Thoracic aorta (tissue), 2 donors: ENCODE data around the gene MTPN. TPM values are rescaled to one million over a fixed set of nuclear protein-coding genes. Genes with fewer than 3 reads are reported as not detected.

Experiments
- ATAC-seq: fragments of 150-250 bp; one replicate; pipeline ENCODE4 v1.8.0; 2017; ENCODE audit warnings: low read depth; ENCODE audit not compliant: insufficient number of reproducible peaks, low FRiP score
- DNase-seq: peaks from one replicate; pipeline ENCODE4 v3.0.0-alpha.2; 2020; ENCODE audit warnings: low spot score
- H3K27ac ChIP-seq, 2 donors: fragments of 200-600 bp; sonication (generic); 1 replicate in 1 of 2; 2 replicates in 1 of 2; pipeline ENCODE4 v1.5.1; 2016; ENCODE audit warnings: mild to moderate bottlenecking in 2 of 2, moderate library complexity in 2 of 2
- H3K27me3 ChIP-seq: fragments of 200-600 bp; sonication (generic); replicated peaks from 2 replicates; pipeline ENCODE4 v1.6.0; 2016; ENCODE audit warnings: mild to moderate bottlenecking; ENCODE audit not compliant: insufficient read depth
- H3K36me3 ChIP-seq: fragments of 200-600 bp; sonication (generic); one replicate; pipeline ENCODE4 v1.5.1; 2016
- H3K4me1 ChIP-seq, 2 donors: fragments of 200-600 bp; sonication (generic); 1 replicate in 1 of 2; 2 replicates in 1 of 2; pipeline versions ENCODE4 v1.5.1 to v1.6.0; 2016; ENCODE audit warnings: low read depth in 2 of 2, mild to moderate bottlenecking in 1 of 2; ENCODE audit not compliant: control insufficient read depth in 1 of 2
- H3K4me3 ChIP-seq: fragments of 200-600 bp; sonication (generic); 2 replicates; pipeline ENCODE4 v1.5.1; 2016; ENCODE audit warnings: mild to moderate bottlenecking
- H3K9me3 ChIP-seq: fragments of 200-600 bp; sonication (generic); 2 replicates; pipeline ENCODE4 v1.5.1; 2016
- CTCF ChIP-seq: fragments of 200-600 bp; sonication (generic); IDR thresholded peaks from one replicate; pipeline ENCODE4 v1.5.1; 2019; ENCODE audit warnings: antibody characterized with exemption
- total RNA-seq, 2 donors: library from RNA; depleted of rRNA; stranded (reverse); fragments of >200 nt; gene quantifications; one replicate each; pipeline versions ENCODE4 v1.1.0 to v1.2.3, GENCODE V29; 2016

MTPN gene
- total RNA-seq, 2 donors from 2014 or later, result 87.2 to 95.0 TPM

GRCh38 chr7:135905355-135905754, 71.8 kb downstream of the MTPN start:
- DNase-seq (no peak), ATAC-seq (no peak)
- Histone ChIP-seq H3K4me1 (no peaks in the 10 kb centered on the region), H3K27ac (no peak overlapping the region), H3K4me3 (no peak overlapping the region), H3K9me3 (no peaks in the 10 kb centered on the region), H3K36me3 (no peaks in the 10 kb centered on the region), H3K27me3 (no peaks in the 10 kb centered on the region)
- TF ChIP-seq CTCF, result no peak

GRCh38 chr7:135904282-135904681, 72.9 kb downstream of the MTPN start:
- DNase-seq, result no peak
- no peaks in the 10 kb centered on the region for H3K9me3 ChIP-seq
- no peak for ATAC-seq
- H3K27me3 ChIP-seq, result no peaks in the 10 kb centered on the region
- no peaks in the 10 kb centered on the region for H3K4me1 ChIP-seq
- no peak for TF ChIP-seq CTCF
- no peak overlapping the region for H3K27ac ChIP-seq
- H3K36me3 ChIP-seq, result no peaks in the 10 kb centered on the region
- H3K4me3 ChIP-seq, result no peak overlapping the region

- Histone ChIP-seq H3K9me3 (no peaks in the 10 kb centered on the region), H3K4me1 (no peaks in the 10 kb centered on the region), H3K27me3 (no peaks in the 10 kb centered on the region), H3K36me3 (no peaks in the 10 kb centered on the region), H3K4me3 (no peak overlapping the region), H3K27ac (no peak overlapping the region)
- DNase-seq, result no peak
- no peak for TF ChIP-seq CTCF
- no peak for ATAC-seq
Measured at GRCh38 chr7:135901585-135902540, 75.3 kb downstream of the MTPN start.

GRCh38 chr7:135900065-135900546, 77.1 kb downstream of the MTPN start:
- ATAC-seq (no peak), DNase-seq (no peak)
- no peak overlapping the region for H3K4me3 ChIP-seq
- TF ChIP-seq CTCF, result no peak
- H3K27me3 ChIP-seq, result no peaks in the 10 kb centered on the region
- no peaks in the 10 kb centered on the region for H3K36me3 ChIP-seq
- H3K9me3 ChIP-seq, result no peaks in the 10 kb centered on the region
- H3K27ac ChIP-seq, result no peak overlapping the region
- no peaks in the 10 kb centered on the region for H3K4me1 ChIP-seq

- ATAC-seq (no peak), DNase-seq (no peak)
- no peak for TF ChIP-seq CTCF
- Histone ChIP-seq H3K27ac (no peak overlapping the region), H3K9me3 (no peaks in the 10 kb centered on the region), H3K27me3 (no peaks in the 10 kb centered on the region), H3K4me1 (no peaks in the 10 kb centered on the region), H3K4me3 (no peak overlapping the region), H3K36me3 (no peaks in the 10 kb centered on the region)
Measured at GRCh38 chr7:135899458-135900064, 77.6 kb downstream of the MTPN start.
